IMR-90 (cell line): ENCODE results near the gene KLF2.

Experiments
- BHLHE40 ChIP-seq: fragments of 150-350 bp; IDR thresholded peaks from 2 replicates; pipeline ENCODE4 v1.6.1; 2016; ENCODE audit warnings: mild to moderate bottlenecking, low read depth, low read length
- CEBPB ChIP-seq: IDR thresholded peaks from 2 replicates; pipeline ENCODE4 v1.6.1; 2012; ENCODE audit warnings: low read depth, low read length, improper control_type of control experiment
- FOS ChIP-seq: fragments of 150-350 bp; IDR thresholded peaks from 2 replicates; pipeline ENCODE4 v1.6.1; 2016; ENCODE audit warnings: low read depth, low read length
- MAFK ChIP-seq: IDR thresholded peaks from 2 replicates; pipeline ENCODE4 v1.6.1; 2012; ENCODE audit warnings: low read depth, low read length, improper control_type of control experiment
- MAZ ChIP-seq: IDR thresholded peaks from 2 replicates; pipeline ENCODE4 v1.6.1; 2012; ENCODE audit warnings: low read depth, mild to moderate bottlenecking, low read length, improper control_type of control experiment, moderate library complexity, borderline replicate concordance
- MXI1 ChIP-seq: IDR thresholded peaks from 2 replicates; pipeline ENCODE4 v1.6.1; 2012; ENCODE audit warnings: low read depth, mild to moderate bottlenecking, low read length, moderate library complexity, borderline replicate concordance
- NFE2L2 ChIP-seq: fragments of 150-350 bp; IDR thresholded peaks from 2 replicates; pipeline ENCODE4 v1.6.1; 2016; ENCODE audit warnings: low read depth, mild to moderate bottlenecking, low read length
- POLR2A ChIP-seq: IDR thresholded peaks from 2 replicates; pipeline ENCODE4 v1.6.1; 2012; ENCODE audit warnings: mild to moderate bottlenecking, low read depth, low read length
- RAD21 ChIP-seq: IDR thresholded peaks from 2 replicates; pipeline ENCODE4 v1.6.1; 2012; ENCODE audit warnings: low read length, improper control_type of control experiment
- RCOR1 ChIP-seq: IDR thresholded peaks from 2 replicates; pipeline ENCODE4 v1.6.1; 2012; ENCODE audit warnings: mild to moderate bottlenecking, low read length, improper control_type of control experiment; ENCODE audit not compliant: insufficient replicate concordance
- RFX5 ChIP-seq: IDR thresholded peaks from 2 replicates; pipeline ENCODE4 v1.8.0; 2012; ENCODE audit warnings: low read depth, mild to moderate bottlenecking, low read length, moderate library complexity
- SMC3 ChIP-seq: fragments of 150-350 bp; IDR thresholded peaks from 2 replicates; pipeline ENCODE4 v1.6.1; 2016; ENCODE audit warnings: low read depth, mild to moderate bottlenecking, antibody characterized with exemption, low read length, moderate library complexity
- TF ChIP-seq, protein P1 (sequence below): conservative IDR thresholded peaks from 2 replicates; pipeline ENCODE4 v1.5.1; 2012; ENCODE audit warnings: mild to moderate bottlenecking, low read depth, low read length, improper control_type of control experiment
- TF ChIP-seq, protein P2 (sequence below): fragments of 150-350 bp; IDR thresholded peaks from 2 replicates; pipeline ENCODE4 v1.6.1; 2016; ENCODE audit warnings: low read depth, mild to moderate bottlenecking, low read length, moderate library complexity, borderline replicate concordance

DNA sequence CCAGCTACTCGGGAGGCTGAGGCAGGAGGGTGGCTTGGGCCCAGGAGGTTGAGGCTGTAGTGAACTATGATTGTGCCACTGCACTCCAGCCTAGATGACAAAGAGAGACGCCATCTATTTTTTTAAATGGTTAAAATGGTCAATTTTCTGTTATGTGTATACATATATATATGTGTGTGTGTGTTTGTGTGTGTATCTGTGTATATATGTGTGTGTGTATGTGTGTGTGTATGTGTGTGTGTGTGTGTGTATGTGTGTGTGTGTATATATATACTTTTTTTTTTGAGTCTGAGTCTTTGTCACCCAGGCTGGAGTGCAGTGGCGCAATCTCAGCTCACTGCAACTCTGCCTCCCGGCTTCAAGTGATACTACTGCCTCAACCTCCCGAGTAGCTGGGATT is 42.9 kb upstream of the KLF2 start:
- TF ChIP-seq POLR2A (no peak), RAD21 (no peak), BHLHE40 (no peak), NFE2L2 (no peak), MAZ (no peak), RFX5 (no peak), CEBPB (0 out of 2 replicates have a peak, but pooled peaks have one; percentile 2), SMC3 (no peak), MXI1 (no peak), FOS (no peak), MAFK (no peak), RCOR1 (no peak)
- TF ChIP-seq, protein P1, sequence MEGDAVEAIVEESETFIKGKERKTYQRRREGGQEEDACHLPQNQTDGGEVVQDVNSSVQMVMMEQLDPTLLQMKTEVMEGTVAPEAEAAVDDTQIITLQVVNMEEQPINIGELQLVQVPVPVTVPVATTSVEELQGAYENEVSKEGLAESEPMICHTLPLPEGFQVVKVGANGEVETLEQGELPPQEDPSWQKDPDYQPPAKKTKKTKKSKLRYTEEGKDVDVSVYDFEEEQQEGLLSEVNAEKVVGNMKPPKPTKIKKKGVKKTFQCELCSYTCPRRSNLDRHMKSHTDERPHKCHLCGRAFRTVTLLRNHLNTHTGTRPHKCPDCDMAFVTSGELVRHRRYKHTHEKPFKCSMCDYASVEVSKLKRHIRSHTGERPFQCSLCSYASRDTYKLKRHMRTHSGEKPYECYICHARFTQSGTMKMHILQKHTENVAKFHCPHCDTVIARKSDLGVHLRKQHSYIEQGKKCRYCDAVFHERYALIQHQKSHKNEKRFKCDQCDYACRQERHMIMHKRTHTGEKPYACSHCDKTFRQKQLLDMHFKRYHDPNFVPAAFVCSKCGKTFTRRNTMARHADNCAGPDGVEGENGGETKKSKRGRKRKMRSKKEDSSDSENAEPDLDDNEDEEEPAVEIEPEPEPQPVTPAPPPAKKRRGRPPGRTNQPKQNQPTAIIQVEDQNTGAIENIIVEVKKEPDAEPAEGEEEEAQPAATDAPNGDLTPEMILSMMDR = no peak
- TF ChIP-seq, protein P2, sequence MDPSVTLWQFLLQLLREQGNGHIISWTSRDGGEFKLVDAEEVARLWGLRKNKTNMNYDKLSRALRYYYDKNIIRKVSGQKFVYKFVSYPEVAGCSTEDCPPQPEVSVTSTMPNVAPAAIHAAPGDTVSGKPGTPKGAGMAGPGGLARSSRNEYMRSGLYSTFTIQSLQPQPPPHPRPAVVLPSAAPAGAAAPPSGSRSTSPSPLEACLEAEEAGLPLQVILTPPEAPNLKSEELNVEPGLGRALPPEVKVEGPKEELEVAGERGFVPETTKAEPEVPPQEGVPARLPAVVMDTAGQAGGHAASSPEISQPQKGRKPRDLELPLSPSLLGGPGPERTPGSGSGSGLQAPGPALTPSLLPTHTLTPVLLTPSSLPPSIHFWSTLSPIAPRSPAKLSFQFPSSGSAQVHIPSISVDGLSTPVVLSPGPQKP = no peak
